Activated CD4-positive, alpha-beta T cell treated with anti-CD3 and anti-CD28 coated beads, Interleukin-2, Interleukin-6, amounts not matched to agents 100 ng/mL and 50 ng/mL, durations not matched to agents 16 hours and 8 hours (primary cell): ENCODE data around the gene SIMC1.
"Not testable (repeated sequence)": the region's sequence is repeated elsewhere in the genome, so short reads cannot be mapped to it uniquely, and the experiment has no call there.

Experiments used
- DNase-seq: peaks from one replicate; pipeline ENCODE4 v3.0.0-alpha.2; 2020

The SIMC1 gene

DNA sequence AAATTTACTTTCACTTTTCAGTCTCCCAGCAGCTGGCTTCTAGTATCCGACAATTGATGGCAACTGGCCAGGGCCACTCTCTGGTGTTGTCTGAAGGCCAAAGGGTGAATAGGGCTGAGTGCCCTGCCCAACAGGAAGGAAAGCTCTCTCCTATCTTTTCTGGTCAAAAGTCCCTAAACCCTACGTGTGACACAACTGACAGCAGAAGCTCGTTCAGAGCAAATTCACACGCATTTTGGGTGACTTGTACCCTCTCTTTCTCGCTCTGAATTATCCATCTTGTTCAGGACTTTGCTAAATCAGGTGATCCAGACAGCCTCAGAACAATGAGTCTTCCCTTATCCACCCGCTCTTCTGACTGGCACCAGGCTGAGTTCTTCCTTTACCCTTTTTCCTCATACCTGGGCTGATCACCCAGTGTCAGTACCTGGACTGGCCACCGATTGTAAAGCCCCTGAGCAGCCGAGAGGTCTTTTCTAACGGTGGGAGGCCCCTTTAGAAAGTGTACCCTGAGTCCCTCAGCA lies 21.8 kb upstream of the SIMC1 start:
- DNase-seq = not testable (repeated sequence)

DNA sequence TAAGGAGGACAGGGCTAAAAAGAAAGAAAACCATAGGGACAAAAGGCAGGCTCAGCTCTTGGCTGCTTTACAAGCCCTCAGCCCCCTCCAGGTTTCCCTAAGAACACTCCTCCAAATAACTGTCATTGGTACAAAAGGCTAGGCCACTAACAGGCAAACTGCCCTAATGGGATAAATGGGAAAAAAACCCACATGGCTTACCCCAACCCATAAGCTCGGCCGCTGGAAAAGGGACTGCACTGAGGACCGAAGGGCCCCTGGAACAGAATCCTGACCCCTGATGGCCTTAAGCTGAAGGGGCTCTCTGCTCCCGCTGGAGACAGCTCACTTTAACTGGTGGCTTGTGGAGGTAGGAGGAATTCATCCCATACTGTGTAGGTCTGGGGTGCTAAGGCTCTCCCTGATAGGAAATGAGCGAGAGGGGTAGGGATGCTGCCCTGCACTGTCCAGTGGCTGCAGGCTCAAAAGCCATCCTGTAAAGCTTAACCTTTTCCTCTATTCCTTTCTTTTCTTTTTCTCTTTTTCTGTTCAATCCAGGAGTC lies 21.0 kb upstream of the SIMC1 start:
- DNase-seq = not testable (repeated sequence)

DNA sequence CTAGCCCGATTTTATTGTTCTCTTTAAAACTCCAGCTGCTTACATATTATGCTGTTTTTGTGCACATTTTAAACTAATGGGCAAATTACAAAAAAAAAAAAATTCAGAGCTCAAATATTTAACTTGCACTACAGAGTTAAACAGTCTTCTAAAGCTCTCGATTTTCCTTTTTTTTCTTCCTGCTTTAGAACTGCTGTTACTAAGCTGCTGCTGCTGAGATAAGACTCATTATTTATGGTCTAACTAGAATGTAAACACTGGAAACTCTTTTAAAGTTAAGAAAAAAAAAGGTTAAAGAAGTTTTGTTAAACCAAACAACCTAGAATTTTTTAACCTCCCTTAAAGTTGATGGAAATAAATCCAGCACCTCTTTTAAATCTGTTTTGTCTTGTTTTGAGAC lies 20.5 kb upstream of the SIMC1 start:
- DNase-seq = not testable (repeated sequence)

DNA sequence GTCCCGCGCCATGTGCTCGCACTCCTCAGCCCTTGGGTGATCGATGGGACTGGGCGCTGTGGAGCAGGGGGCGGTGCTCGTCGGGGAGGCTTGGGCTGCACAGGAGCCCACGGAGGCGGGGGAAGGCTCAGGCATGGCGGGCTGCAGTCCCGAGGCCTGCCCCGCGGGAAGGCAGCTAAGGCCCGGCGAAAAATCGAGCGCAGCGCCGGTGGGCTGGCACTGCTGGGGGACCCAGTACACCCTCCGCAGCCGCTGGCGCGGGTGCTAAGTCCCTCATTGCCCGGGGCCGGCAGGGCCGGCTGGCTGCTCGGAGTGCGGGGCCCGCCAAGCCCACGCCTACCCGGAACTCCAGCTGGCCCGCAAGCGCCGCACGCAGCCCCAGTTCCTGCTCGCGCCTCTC lies 16.2 kb upstream of the SIMC1 start:
- DNase-seq = not testable (repeated sequence)

DNA sequence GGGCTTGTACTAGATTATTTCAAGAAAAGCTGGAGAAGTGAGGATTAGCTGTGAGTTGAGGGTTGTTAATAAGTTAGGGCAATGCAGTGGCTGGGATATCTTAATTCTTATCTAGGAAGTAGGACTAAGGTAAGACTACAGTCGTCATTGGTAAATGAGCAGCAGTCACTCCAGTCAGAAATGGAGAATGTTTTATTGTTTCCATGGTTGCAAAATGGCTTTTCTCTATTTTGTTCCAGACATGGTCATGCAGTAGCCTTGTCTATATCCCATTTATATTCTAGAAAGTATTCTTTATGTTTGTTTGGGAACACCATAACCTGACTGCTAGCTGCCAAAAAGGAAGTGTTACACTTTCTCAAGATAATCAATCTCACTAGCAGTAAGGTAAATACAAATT lies 9.9 kb upstream of the SIMC1 start:
- DNase-seq = not testable (repeated sequence)

DNA sequence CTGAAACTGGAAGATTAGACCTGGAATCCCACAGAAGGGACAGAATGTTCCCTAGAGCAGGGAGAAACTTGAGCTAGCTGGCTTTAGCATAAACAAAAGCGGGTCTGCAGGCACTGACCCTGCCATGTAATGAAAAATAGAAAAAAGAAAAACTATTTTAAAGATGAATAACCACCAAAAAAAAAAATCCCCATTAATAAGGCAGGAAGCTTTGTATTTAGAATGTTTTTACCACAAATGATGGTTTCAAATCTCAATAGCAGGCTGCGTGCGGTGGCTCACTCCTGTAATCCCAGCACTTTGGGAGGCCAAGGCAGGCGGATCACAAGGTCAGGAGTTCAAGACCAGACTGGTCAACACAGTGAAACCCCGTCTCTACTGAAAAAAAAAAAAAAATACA lies 5.0 kb upstream of the SIMC1 start:
- not testable (repeated sequence) for DNase-seq

DNA sequence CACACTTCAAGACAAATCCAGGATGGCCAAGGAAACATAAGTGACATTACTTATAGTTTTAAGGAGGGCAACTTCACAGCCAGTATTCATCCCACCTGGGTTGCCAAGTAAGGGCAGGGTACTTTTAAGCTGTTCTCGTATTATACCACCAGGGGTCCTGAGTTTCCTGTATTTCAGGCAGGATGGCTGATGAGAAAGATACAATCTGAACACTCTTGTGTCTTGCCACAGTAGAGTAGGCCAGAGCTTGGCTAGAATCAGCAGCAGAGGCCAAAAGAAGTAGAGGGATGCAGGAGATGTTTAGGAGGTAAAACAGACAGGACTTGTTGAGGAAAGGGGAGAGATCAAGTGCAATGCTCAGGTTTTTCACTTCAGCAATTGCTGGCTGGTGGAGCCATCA lies 3.1 kb upstream of the SIMC1 start:
- peak; percentile 60 for DNase-seq

DNA sequence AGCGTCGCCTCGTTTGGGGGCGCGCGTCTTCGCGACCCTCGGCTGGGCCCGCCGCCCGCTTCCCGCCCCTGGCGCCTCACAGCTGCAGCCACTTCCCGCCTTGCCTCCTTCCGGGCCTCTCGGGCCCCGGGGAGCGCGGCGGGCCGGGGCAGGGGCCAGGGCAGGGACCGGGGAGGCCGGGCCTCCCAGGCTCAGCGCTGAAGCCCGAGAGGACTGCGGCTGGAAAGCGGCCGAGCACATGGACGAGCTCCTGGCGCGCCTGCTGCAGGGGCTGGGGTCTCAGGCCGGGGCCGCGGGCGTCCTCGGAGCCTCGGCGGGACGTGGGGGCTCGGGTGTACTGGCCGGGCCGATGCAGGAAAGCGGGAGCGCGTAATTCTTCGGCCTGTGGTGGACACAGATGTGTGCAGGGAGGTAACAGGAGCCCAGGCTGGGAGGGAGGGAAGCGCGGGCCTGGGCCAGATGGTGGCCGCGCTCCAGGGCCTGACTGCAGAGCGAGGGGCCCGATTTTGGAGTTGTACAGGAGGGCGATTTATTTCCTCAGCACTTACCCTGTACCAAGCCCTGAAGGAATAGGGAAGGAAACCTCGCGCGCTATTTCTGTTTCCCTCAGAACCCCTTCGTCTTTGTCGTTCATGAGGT lies 540 bp downstream of the SIMC1 start:
- DNase-seq = not testable (repeated sequence)

DNA sequence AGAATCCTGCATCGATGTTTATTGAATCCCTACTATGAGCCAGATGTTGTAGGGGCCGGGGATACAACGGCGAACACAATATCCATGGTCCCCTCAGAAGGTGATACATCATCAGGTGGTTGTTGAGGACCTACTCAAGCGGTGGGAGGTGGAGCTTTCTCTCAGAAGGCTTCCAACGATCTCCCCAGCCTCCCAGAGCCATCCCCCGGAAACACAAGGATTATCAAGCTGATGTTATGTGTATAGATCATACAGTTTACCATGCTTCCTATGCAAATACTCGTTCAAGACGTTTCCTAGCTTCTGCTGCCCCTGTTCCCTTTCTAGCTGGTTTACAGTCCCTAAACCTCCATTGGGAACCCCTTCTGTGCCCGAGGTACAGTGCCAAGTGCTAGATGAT lies 1.1 kb downstream of the SIMC1 start:
- DNase-seq = not testable (repeated sequence)

DNA sequence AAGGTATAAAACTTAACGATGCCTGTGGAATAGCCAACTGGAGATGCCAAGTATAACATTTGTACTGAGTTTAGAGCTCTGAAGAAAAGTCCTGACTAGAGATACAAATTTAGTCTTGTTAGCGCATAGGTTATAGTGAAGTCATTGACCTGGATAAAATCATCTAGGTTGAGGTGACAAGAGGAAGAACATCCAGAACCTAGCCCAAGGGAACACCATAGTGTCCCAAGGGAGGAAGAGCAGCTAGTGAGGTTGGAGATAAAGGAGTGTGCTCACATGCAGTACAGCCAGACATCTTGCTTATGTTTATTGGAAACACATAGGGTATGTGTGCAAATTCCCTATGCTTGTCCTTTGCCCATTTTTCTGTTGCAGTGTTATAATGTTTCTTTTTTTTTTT lies 6.1 kb downstream of the SIMC1 start:
- not testable (repeated sequence) for DNase-seq

DNA sequence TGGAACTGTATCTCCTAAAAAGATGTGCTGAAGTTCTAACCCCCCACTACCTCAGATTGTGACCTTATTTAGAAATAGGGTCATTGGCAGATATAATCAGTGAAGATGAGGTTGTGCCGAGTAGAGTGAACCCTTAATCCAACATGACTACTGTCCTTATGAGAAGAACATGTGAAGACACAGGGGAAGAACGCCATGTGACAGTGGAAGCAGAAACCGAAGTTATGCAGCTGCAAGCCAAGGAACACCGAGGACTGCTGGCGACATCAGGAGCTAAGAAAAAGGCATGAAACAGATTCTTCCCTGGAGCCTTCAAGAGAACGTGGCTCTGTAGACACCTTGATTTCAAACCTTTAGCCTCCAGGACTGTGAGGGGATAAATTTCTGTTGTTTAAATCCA lies 6.8 kb downstream of the SIMC1 start:
- not testable (repeated sequence) for DNase-seq

DNA sequence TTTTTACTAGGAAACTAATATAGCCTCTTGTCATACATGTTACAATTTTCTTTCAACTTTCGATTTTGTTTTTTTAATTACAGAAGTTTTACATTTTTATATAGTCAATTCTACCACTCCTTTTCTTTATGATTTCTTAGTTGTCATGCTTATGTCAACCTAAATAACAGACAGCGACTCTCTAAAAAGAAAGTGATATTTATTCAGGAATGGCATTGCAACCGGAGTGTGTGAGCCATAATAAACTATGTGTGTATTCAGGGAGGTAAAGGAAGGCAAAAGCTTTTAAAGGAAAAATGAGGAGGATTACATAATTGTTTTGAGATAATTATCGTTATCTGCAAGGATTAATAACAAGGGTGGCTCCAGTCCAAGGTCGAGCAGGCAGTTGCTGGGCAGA lies 7.3 kb downstream of the SIMC1 start:
- DNase-seq = not testable (repeated sequence)

DNA sequence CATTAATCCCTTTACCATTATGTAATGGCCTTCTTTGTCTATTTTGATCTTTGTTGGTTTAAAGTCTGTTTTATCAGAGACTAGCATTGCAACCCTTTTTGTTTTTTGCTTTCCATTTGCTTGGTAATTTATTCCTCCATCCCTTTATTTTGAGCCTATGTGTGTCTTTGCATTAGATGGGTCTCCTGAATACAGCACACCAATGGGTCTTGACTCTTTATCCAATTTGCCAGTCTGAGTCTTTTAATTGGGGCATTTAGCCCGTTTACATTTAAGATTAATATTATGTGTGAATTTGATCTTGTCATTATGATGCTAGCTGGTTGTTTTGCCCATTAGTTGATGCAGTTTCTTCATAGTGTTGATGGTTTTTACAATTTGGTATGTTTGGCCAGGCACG lies 12.5 kb downstream of the SIMC1 start:
- DNase-seq = not testable (repeated sequence)

DNA sequence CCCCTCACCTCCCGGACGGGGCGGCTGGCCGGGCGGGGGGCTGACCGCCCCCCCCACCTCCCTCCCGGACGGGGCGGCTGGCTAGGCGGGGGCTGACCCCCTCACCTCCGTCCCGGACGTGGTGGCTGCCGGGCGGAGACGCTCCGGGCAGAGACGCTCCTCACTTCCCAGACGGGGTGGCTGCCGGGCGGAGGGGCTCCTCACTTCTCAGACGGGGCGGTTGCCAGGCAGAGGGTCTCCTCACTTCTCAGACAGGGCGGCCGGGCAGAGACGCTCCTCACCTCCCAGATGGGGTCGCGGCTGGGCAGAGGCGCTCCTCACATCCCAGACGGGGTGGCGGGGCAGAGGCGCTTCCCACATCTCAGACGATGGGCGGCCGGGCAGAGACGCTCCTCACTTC lies 13.9 kb downstream of the SIMC1 start:
- not testable (repeated sequence) for DNase-seq

DNA sequence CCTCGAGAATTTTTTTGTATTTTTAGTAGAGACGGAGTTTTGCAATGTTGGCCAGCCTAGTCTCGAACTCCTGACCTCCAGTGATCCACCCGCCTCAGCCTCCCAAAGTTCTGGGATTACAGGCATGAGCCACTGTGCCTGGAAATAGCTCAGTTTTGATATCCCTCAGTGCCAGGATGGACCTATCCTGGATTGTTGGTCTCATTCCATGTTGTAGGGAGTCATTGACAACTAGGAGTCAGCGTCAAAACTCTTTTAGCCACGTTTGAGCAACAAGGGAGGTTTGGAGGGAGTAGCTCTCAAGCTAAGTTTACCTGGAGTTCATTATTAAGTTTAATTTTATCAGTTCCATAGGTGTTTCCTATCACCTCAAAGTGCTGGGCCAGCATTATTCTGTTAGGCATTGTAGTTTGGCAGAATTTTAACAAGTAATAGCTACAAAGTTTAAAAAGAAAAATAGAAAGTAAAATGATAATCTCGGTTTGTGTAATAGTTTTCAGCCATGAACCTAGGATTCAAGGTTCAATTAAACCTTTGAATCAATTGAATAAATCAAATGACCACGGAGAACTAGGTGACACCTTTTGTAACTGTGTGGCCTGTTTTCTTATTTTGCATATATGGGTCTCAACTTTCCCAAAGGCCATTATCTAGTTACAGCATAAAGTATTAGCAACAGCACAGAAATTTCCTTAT lies 15.3 kb downstream of the SIMC1 start:
- not testable (repeated sequence) for DNase-seq

DNA sequence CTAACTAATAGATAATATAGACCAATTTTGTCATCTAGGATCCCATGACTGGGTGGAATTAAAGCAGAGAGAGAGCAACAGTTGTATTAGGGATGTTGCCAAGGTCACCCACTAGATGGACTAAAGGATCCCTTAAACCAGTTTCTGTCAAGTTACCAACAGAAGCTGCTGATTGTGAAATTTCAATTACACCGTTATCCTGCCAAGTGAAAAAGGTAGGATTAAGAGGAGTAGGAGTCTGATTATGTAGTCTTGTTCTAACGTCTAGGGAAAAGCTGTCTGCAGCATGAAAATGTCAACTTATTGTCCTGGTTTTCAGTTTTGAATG lies 15.8 kb downstream of the SIMC1 start:
- DNase-seq = not testable (repeated sequence)

DNA sequence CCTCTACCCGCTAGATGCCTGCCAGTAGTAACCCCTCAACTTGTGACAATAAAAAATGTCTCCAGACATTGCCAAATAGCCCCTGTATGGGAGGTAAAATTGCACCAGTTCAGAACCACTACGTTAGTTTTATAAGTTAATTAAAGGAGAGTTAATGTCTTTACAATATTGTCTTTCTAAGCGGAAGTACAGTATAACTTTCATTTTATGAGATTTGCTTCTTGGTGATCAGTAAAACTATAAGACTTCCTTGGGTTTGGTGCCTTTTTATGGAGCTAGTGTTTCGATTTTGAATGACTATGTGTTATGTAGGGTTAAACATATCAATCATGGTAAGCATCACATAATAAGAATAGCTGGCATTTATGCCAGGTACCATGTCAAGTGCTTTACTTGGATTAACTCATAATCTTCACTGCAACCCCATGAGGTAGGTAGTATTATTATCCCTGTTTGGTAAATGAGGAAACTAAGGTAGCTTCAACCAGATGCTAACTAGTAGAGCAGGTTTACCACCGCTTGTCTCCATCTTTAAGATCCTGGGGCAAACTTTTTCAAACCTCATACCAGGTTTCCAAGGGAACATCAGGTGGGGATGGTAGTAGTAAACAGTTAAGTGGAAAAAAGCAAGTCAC lies 19.8 kb downstream of the SIMC1 start:
- DNase-seq = not testable (repeated sequence)

DNA sequence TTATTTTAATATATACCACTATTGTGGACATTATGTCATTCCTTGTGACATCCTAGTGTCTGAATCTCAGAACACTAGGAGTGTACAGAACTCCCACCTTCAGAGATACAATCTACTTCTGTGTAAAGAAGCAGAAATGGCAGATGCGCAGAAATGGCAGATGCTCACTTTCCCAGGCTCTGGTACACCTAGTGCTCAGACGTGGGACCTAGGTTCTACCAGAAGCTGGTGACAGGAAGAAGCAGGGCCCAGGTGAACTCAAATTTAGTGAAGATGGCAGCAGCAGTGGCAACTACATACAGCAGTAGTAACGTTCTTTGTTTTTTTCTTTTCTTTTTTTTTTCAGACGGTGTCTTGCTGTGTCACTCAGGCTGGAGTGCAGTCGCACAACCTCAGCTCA lies 22.5 kb downstream of the SIMC1 start:
- DNase-seq = not testable (repeated sequence)

DNA sequence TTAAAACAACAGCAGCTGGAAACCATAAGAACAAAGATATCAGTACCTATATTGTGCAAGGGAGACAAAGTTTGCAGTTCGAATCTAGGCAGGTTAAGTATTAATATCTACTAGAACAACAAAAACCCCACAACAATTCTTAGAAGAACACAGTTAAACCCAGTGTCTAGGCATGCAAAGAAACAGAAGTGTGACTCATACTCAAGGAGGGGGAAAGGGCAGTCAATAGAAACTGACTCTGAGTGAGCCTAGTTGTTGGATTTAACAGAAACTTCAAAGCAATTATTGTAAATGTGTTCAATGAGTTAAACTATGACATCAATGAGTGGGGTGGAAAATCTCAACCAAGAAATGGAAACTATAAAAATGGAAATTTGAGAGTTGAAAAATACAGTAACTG lies 28.2 kb downstream of the SIMC1 start:
- DNase-seq = not testable (repeated sequence)

DNA sequence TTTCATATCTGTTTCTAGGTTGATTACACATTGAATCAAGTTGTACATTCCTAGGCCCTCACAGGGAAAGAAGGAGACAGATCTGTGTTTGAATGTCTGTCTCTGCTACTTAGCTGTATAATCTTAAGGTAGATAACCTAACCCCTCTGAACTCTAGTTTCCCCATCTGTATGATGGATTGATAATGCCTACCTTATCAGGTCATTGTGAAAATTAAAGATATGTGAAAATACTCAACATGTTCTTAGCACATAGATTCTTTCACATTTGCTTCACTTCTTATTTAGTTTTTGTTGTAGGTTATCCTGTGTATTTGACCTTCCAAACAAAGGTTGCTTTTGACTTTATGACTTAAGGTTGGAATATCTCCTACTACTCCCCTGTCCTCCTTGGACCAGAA lies 50.8 kb downstream of the SIMC1 start:
- DNase-seq = not testable (repeated sequence)

DNA sequence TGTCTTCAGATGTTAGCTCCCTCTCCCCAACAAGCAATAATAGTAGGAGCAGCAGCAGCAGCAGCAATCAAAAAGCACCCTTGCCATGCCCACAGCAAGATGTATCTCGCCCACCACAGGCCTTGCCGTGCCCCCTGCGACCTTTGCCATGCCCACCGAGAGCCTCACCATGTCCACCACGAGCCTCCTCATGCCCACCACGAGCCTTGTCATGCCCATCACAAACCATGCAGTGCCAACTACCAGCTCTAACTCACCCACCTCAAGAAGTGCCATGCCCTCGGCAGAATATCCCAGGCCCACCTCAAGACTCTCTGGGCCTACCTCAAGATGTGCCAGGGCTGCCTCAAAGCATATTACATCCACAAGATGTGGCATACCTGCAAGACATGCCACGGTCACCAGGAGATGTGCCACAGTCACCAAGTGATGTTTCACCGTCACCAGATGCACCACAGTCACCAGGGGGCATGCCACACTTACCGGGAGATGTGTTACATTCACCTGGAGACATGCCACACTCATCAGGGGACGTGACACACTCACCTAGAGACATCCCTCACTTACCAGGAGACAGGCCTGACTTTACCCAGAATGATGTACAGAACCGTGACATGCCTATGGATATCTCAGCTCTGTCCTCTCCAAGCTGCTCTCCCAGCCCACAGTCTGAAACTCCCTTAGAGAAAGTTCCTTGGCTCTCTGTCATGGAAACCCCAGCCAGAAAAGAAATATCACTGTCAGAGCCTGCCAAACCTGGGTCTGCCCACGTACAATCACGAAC lies 52.0 kb downstream of the SIMC1 start:
- DNase-seq = not testable (repeated sequence)

DNA sequence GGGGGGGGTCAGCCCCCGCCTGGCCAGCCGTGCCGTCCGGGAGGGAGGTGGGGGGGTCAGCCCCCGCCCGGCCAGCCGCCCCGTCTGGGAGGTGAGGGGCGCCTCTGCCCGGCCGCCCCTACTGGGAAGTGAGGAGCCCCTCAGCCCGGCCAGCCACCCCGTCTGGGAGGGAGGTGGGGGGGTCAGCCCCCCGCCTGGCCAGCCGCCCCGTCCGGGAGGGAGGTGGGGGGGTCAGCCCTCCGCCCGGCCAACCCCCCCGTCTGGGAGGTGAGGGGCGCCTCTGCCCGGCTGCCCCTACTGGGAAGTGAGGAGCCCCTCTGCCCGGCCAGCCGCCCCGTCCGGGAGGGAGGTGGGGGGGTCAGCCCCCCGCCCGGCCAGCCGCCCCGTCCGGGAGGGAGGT lies 67.1 kb downstream of the SIMC1 start:
- not testable (repeated sequence) for DNase-seq
